HepG2 (cell line): ENCODE results near the gene TVP23C. TPM values are rescaled to one million over a fixed set of nuclear protein-coding genes. Genes with fewer than 3 reads are reported as not detected.
A peak's percentile ranks its signal among the peaks of the same experiment; 100 is the strongest.

Source experiments
- ATAC-seq: fragments of 200-7000 bp; cut with Tn5 transposase; 3 replicates; pipeline ENCODE4 v1.9.1; 2020; ENCODE audit warnings: mild to moderate bottlenecking, moderate library complexity
- BruUV-seq: library from RNA; stranded (reverse); fragments of 400-500 nt; replicated peaks from 2 replicates; lab custom pipeline; 2021; lab: Mats Ljungman, UMichigan
- CTCF ChIA-PET: fragments of 300-600 bp; formaldehyde crosslinking; extraction: SDS; loops from one replicate; lab custom pipeline; 2021; ENCODE audit warnings: low total read pairs, inconsistent platforms, low intra/inter-chr PET ratio; lab: Yijun Ruan, JAX
- POLR2A ChIA-PET: fragments of 350-600 bp; sonication (Branson Sonifier 250); formaldehyde crosslinking; loops from one replicate; lab custom pipeline; 2020; ENCODE audit warnings: antibody characterized with exemption, inconsistent platforms; lab: Yijun Ruan, JAX
- DNase-seq: peaks from one replicate; pipeline ENCODE4 v3.0.0-alpha.2; 2015; ENCODE audit warnings: low spot score
- FAIRE-seq: peaks from 3 replicates; lab custom pipeline; 2011; peaks lifted over from hg19 to GRCh38; lab: Jason Lieb, UNC
- H2AFZ ChIP-seq: one replicate; pipeline ENCODE4 v1.6.1; 2011; ENCODE audit warnings: low read length, inconsistent platforms
- H3K27ac ChIP-seq: fragments of 300-600 bp; 3 replicates; pipeline ENCODE4 v1.8.0; 2011; ENCODE audit warnings: mixed run types, mild to moderate bottlenecking, mixed read lengths, low read length, inconsistent platforms; ENCODE audit not compliant: insufficient read depth; ENCODE audit errors: extremely low read length
- H3K27me3 ChIP-seq, 2 experiments: fragments of 200-600 bp in 1 of 2; 2 replicates in 1 of 2; 3 replicates in 1 of 2; pipeline versions ENCODE4 v1.6.0 to v1.8.0; 2011; ENCODE audit warnings: low read length in 2 of 2, mild to moderate bottlenecking in 2 of 2, moderate library complexity in 2 of 2, inconsistent platforms in 1 of 2; ENCODE audit not compliant: insufficient read depth in 2 of 2, control insufficient read depth in 1 of 2
- H3K36me3 ChIP-seq, 2 experiments: fragments of 200-600 bp in 1 of 2; replicated peaks in 1 of 2; 2 replicates in 1 of 2; 3 replicates in 1 of 2; pipeline versions ENCODE4 v1.5.1 to v1.8.0; 2011; ENCODE audit warnings: low read length in 2 of 2, inconsistent platforms in 1 of 2; ENCODE audit not compliant: insufficient read depth in 2 of 2, control insufficient read depth in 1 of 2
- H3K4me1 ChIP-seq: 2 replicates; pipeline ENCODE4 v1.5.1; 2012; ENCODE audit warnings: low read length, inconsistent platforms; ENCODE audit not compliant: insufficient read depth
- H3K4me2 ChIP-seq: 2 replicates; pipeline ENCODE4 v1.6.0; 2011; ENCODE audit warnings: low read depth, low read length, inconsistent platforms
- H3K4me3 ChIP-seq, 3 experiments: fragments of 200-600 bp in 1 of 3; sonication (generic), shearing (Covaris generic) in 1 of 3; replicated peaks in 1 of 3; 2 replicates each; pipeline ENCODE4 v1.5.1; 2011 to 2016; ENCODE audit warnings: low read length in 3 of 3, inconsistent platforms in 2 of 3, low read depth in 2 of 3, mild to moderate bottlenecking in 2 of 3, control low read depth in 1 of 3, mixed read lengths in 1 of 3; ENCODE audit not compliant: insufficient read depth in 1 of 3
- H3K79me2 ChIP-seq: one replicate; pipeline ENCODE4 v1.6.1; 2011; ENCODE audit warnings: low read length, inconsistent platforms; ENCODE audit not compliant: insufficient read depth
- H3K9ac ChIP-seq: 2 replicates; pipeline ENCODE4 v1.6.0; 2011; ENCODE audit warnings: mild to moderate bottlenecking, low read depth, low read length, inconsistent platforms; ENCODE audit not compliant: insufficient read depth
- H3K9me3 ChIP-seq: 2 replicates; pipeline ENCODE4 v1.5.1; 2012; ENCODE audit warnings: mild to moderate bottlenecking, low read length
- H4K20me1 ChIP-seq: 2 replicates; pipeline ENCODE4 v1.6.0; 2011; ENCODE audit warnings: inconsistent platforms, mild to moderate bottlenecking, low read length, moderate library complexity; ENCODE audit not compliant: insufficient read depth
- ATF1 ChIP-seq: IDR thresholded peaks from 2 replicates; pipeline ENCODE4 v1.6.1; 2016; ENCODE audit warnings: mild to moderate bottlenecking, control low read depth
- EP300 ChIP-seq, 3 experiments: sonication (generic) in 1 of 3; formaldehyde crosslinking in 1 of 3; IDR thresholded peaks; 2 replicates each; pipeline versions ENCODE4 v1.5.1 to v1.6.1; 2011 to 2020; ENCODE audit warnings: low read depth in 2 of 3, low read length in 2 of 3, borderline replicate concordance in 1 of 3, improper control_type of control experiment in 1 of 3, mild to moderate bottlenecking in 1 of 3, missing genetic modification reagents in 1 of 3, moderate library complexity in 1 of 3
- GPN1 ChIP-seq: sonication (generic); formaldehyde crosslinking; IDR thresholded peaks from 2 replicates; pipeline ENCODE4 v1.5.1; 2020; ENCODE audit warnings: missing genetic modification reagents, borderline replicate concordance
- GZF1 ChIP-seq: sonication (generic); formaldehyde crosslinking; IDR thresholded peaks from 2 replicates; pipeline ENCODE4 v1.5.1; 2020; ENCODE audit warnings: mild to moderate bottlenecking, missing genetic modification reagents
- KAT2B ChIP-seq: fragments of 150-350 bp; IDR thresholded peaks from 2 replicates; pipeline ENCODE4 v1.6.1; 2014; ENCODE audit warnings: low read depth, low read length, borderline replicate concordance
- MYPOP ChIP-seq: sonication (generic); formaldehyde crosslinking; IDR thresholded peaks from 2 replicates; pipeline ENCODE4 v1.8.1; 2023; ENCODE audit warnings: mild to moderate bottlenecking, moderate library complexity, missing genetic modification reagents
- PHF5A ChIP-seq: IDR thresholded peaks from one replicate; pipeline ENCODE4 v1.6.1; 2018; ENCODE audit warnings: low read depth, missing genetic modification reagents; ENCODE audit not compliant: unreplicated experiment
- PTBP1 ChIP-seq: fragments of 200-400 bp; formaldehyde crosslinking; IDR thresholded peaks from 2 replicates; pipeline ENCODE4 v1.6.1; 2018; ENCODE audit warnings: low read length, low read depth; ENCODE audit not compliant: poor library complexity, severe bottlenecking
- SNAI1 ChIP-seq: sonication (generic); formaldehyde crosslinking; IDR thresholded peaks from 2 replicates; pipeline ENCODE4 v1.5.0; 2020; ENCODE audit warnings: mild to moderate bottlenecking, missing genetic modification reagents, borderline replicate concordance
- SP4 ChIP-seq: sonication (generic); formaldehyde crosslinking; IDR thresholded peaks from 2 replicates; pipeline ENCODE4 v1.8.1; 2023; ENCODE audit warnings: mild to moderate bottlenecking, missing genetic modification reagents
- SRSF9 ChIP-seq: fragments of 200-400 bp; formaldehyde crosslinking; IDR thresholded peaks from 2 replicates; pipeline ENCODE4 v1.6.1; 2018; ENCODE audit warnings: borderline replicate concordance, mild to moderate bottlenecking, low read depth, low read length; ENCODE audit not compliant: insufficient read depth, poor library complexity, severe bottlenecking
- ZBTB40 ChIP-seq, 2 experiments: fragments of 450-650 bp in 1 of 2; sonication (generic) in 1 of 2; formaldehyde crosslinking in 1 of 2; IDR thresholded peaks; 2 replicates each; pipeline versions ENCODE4 v1.6.1 to v1.8.0; 2016 to 2022; ENCODE audit warnings: antibody characterized with exemption in 1 of 2, mild to moderate bottlenecking in 1 of 2, missing genetic modification reagents in 1 of 2
- ZNF30 ChIP-seq: sonication (generic); formaldehyde crosslinking; IDR thresholded peaks from 2 replicates; pipeline ENCODE4 v1.5.0; 2020; ENCODE audit warnings: mild to moderate bottlenecking, missing genetic modification reagents
- WGBS: methylation state at CpG from one replicate; pipeline ENCODE4 v1.1.6; 2017; ENCODE audit warnings: low lambda C conversion rate; 5-methylcytosine and 5-hydroxymethylcytosine counted together
- in situ Hi-C: cut with HindIII; loops from 2 replicates; pipeline ENCODE4 v1.10.0; 2017; ENCODE audit warnings: low pct_unique_long_range_greater_than_20kb; ENCODE audit not compliant: extremely low pct_ligation_motif_present
- intact Hi-C: fragments of 100-400 bp; cut with micrococcal nuclease; formaldehyde crosslinking; loops from one replicate; pipeline ENCODE4 v1.10.0; 2022; ENCODE audit not compliant: unreplicated experiment
- polyA plus RNA-seq, 8 experiments: library from polyadenylated mRNA; depleted of rRNA in 3 of 8; stranded (reverse) in 7 of 8; unstranded in 1 of 8; fragments of >200 nt; fragmentation: Illumina TruSeq in 4 of 8; extraction: Trizol in 4 of 8; gene quantifications; 2 replicates each; pipeline versions ENCODE4 v1.2.1 to v1.2.3, GENCODE V29; 2011 to 2016; ENCODE audit warnings: low read depth in 4 of 8, missing spikeins in 1 of 8, mixed read lengths in 1 of 8; ENCODE audit not compliant: insufficient read depth in 1 of 8
- total RNA-seq, 5 experiments: library from RNA; depleted of rRNA; stranded (reverse); fragments of >200 nt; fragmentation: Illumina TruSeq; extraction: Trizol; gene quantifications; 2 replicates each; pipeline ENCODE4 v1.2.3, GENCODE V29; 2016; ENCODE audit warnings: low read depth in 1 of 5

TVP23C gene
- total and polyA plus RNA-seq, 2 of the 13 experiments (the other 11 are each of a cell fraction or from before 2014, with no cell fraction given), result 10.4 to 28.2 TPM

- no peaks in the 10 kb centered on the region for H3K27me3 ChIP-seq
- in situ Hi-C loops, result no loop called here
- H3K4me2 ChIP-seq, result no peak overlapping the region
- H4K20me1 ChIP-seq, result no peaks in the 10 kb centered on the region
- DNase-seq, result no peak
- H2AFZ ChIP-seq, result no peak overlapping the region
- ChIA-PET POLR2A (no interaction called here), CTCF (no interaction called here)
- intact Hi-C loops, result no loop called here
- H3K9me3 ChIP-seq, result no peaks in the 10 kb centered on the region
- no peak overlapping the region for H3K9ac ChIP-seq
- no peaks in the 10 kb centered on the region for H3K79me2 ChIP-seq
- H3K36me3 ChIP-seq, result peaks cover 3% of the 10 kb centered on the region in 2 experiments; a peak in 3 of 5 replicates
- ATAC-seq, result no peak
- H3K4me3 ChIP-seq, result no peak overlapping the region
- H3K4me1 ChIP-seq, result 0 out of 2 replicates have a peak, but pooled peaks cover 8% of the 10 kb centered on the region
- no peak overlapping the region for H3K27ac ChIP-seq
- WGBS, result 100% methylated on average over 2 of the region's 2 CpGs
- BruUV-seq, result no TSS peak
- peak; percentile 86 for FAIRE-seq
- TF ChIP-seq SNAI1, result no peak
- no peak for TF ChIP-seq GPN1 (CRISPR knock-in tag)
- TF ChIP-seq PTBP1, result no peak
- TF ChIP-seq EP300 (IDR thresholded peaks at IDR 0.05; ENCODE audit: low read depth in 2 of 2, low read length in 2 of 2), result no peak
- TF ChIP-seq EP300 (CRISPR knock-in tag; IDR thresholded peaks at IDR 0.05; ENCODE audit: borderline replicate concordance), result no peak
- no peak for TF ChIP-seq PHF5A (CRISPR knock-in tag)
- no peak for TF ChIP-seq KAT2B
- no peak for TF ChIP-seq ZNF30 (CRISPR knock-in tag)
- no peak for TF ChIP-seq GZF1 (CRISPR knock-in tag)
- TF ChIP-seq SRSF9, result no peak
- no peak for TF ChIP-seq ATF1 (CRISPR knock-in tag)
- no peak for TF ChIP-seq SP4
- no peak for TF ChIP-seq MYPOP
- 0 out of 2 replicates have a peak, but pooled peaks have one; percentile 4 for TF ChIP-seq ZBTB40 (IDR thresholded peaks at IDR 0.05)
- no peak for TF ChIP-seq ZBTB40 (CRISPR knock-in tag; IDR thresholded peaks at IDR 0.05)
Observed at GRCh38 chr17:15465045-15465701, 98.1 kb downstream of the TVP23C start.
